ENCODE data around the gene LIF.

The LIF gene

GRCh38 chr22:30265131-30265720 lies 18.7 kb upstream of the LIF start:
- in situ Hi-C loops (cut with MboI; ENCODE audit: low sequenced_read_pairs) = no loop called here

- in situ Hi-C loops (cut with MboI; ENCODE audit: low sequenced_read_pairs) = loop anchor here (5.0 kb wide), 1 partner anchor 157 kb away; no protein-coding TSS in a partner anchor
Observed at GRCh38 chr22:30263883-30264282, 17.3 kb upstream of the LIF start.

- in situ Hi-C loops (cut with MboI; ENCODE audit: low sequenced_read_pairs) = loop anchor here (5.0 kb wide), 1 partner anchor 156 kb away; no protein-coding TSS in a partner anchor
Observed at GRCh38 chr22:30262917-30263741, 16.6 kb upstream of the LIF start.

- in situ Hi-C loops (cut with MboI; ENCODE audit: low sequenced_read_pairs) = loop anchor here (5.0 kb wide), 1 partner anchor 155 kb away; no protein-coding TSS in a partner anchor
Observed at GRCh38 chr22:30262112-30262511, 15.6 kb upstream of the LIF start.

GRCh38 chr22:30261134-30261533 lies 14.6 kb upstream of the LIF start:
- in situ Hi-C loops (cut with MboI; ENCODE audit: low sequenced_read_pairs) = loop anchor here (5.0 kb wide), 1 partner anchor 154 kb away; no protein-coding TSS in a partner anchor

GRCh38 chr22:30260682-30261081 lies 14.1 kb upstream of the LIF start:
- in situ Hi-C loops (cut with MboI; ENCODE audit: low sequenced_read_pairs) = loop anchor here (5.0 kb wide), 1 partner anchor 153 kb away; no protein-coding TSS in a partner anchor

- in situ Hi-C loops (cut with MboI; ENCODE audit: low sequenced_read_pairs) = loop anchor here (5.0 kb wide), 1 partner anchor 153 kb away; no protein-coding TSS in a partner anchor
Observed at GRCh38 chr22:30260276-30260675, 13.7 kb upstream of the LIF start.

- in situ Hi-C loops (cut with MboI; ENCODE audit: low sequenced_read_pairs) = no loop called here
Observed at GRCh38 chr22:30254314-30254713, 7.8 kb upstream of the LIF start.

GRCh38 chr22:30253205-30253852 lies 6.8 kb upstream of the LIF start:
- in situ Hi-C loops (cut with MboI; ENCODE audit: low sequenced_read_pairs) = no loop called here

GRCh38 chr22:30252411-30253204 lies 6.0 kb upstream of the LIF start:
- in situ Hi-C loops (cut with MboI; ENCODE audit: low sequenced_read_pairs) = no loop called here

GRCh38 chr22:30251711-30252110 lies 5.2 kb upstream of the LIF start:
- in situ Hi-C loops (cut with MboI; ENCODE audit: low sequenced_read_pairs) = no loop called here

GRCh38 chr22:30250661-30251267 lies 4.2 kb upstream of the LIF start:
- in situ Hi-C loops (cut with MboI; ENCODE audit: low sequenced_read_pairs) = no loop called here

- in situ Hi-C loops (cut with MboI; ENCODE audit: low sequenced_read_pairs) = no loop called here
Observed at GRCh38 chr22:30250039-30250565, 3.5 kb upstream of the LIF start.

GRCh38 chr22:30249049-30250038 lies 2.8 kb upstream of the LIF start:
- in situ Hi-C loops (cut with MboI; ENCODE audit: low sequenced_read_pairs) = no loop called here

GRCh38 chr22:30248484-30248883 lies 1.9 kb upstream of the LIF start:
- in situ Hi-C loops (cut with MboI; ENCODE audit: low sequenced_read_pairs) = no loop called here

- in situ Hi-C loops (cut with MboI; ENCODE audit: low sequenced_read_pairs) = no loop called here
Observed at GRCh38 chr22:30247974-30248373, 1.4 kb upstream of the LIF start.

GRCh38 chr22:30247561-30247960 lies 1.0 kb upstream of the LIF start:
- in situ Hi-C loops (cut with MboI; ENCODE audit: low sequenced_read_pairs) = no loop called here

- in situ Hi-C loops (cut with MboI; ENCODE audit: low sequenced_read_pairs) = no loop called here
Observed at GRCh38 chr22:30246814-30247376, 336 bp upstream of the LIF start.

Measured in HL-60/S4 treated with retinoic acid at 250 ng/mL for 4 days and 3 days (cell line).